Astrocyte of the cerebellum (primary cell): ENCODE data around the gene GREB1L.

Source experiments
- DNase-seq: peaks from one replicate; pipeline ENCODE4 v3.0.0-alpha.2; 2011; ENCODE audit warnings: low read depth
- H3K4me3 ChIP-seq: 2 replicates; pipeline ENCODE4 v1.5.1; 2011; ENCODE audit warnings: mild to moderate bottlenecking, low read depth, low read length, moderate library complexity
- in situ Hi-C: cut with HindIII; loops from 2 replicates; pipeline ENCODE4 v1.10.0; 2017; ENCODE audit warnings: low sequenced_read_pairs
- TF ChIP-seq, protein P1 (sequence below): IDR thresholded peaks from 2 replicates; pipeline ENCODE4 v1.5.1; 2012; ENCODE audit warnings: low read length, low read depth, moderate library complexity, mild to moderate bottlenecking; ENCODE audit errors: missing control alignments

Gene GREB1L

DNA sequence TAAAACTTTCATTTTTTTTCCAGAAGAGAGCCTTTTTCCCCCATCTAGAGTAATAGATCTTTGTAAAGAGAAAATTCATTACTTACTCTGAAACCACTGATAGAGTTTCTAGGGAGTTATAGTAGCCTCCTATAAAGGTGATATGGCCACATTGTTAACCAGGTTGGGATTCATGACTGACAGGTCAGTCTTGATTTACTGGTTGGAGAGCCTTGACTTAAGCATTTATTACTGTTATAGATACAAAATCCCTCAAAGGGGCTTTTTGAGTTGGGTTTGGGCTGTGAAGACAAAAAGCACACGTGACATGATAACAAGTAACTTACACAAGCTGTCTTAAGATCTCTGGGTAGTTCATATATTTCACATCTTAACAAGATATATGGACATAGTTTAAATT, 141.0 kb downstream of the GREB1L start:
- TF ChIP-seq, protein P1, sequence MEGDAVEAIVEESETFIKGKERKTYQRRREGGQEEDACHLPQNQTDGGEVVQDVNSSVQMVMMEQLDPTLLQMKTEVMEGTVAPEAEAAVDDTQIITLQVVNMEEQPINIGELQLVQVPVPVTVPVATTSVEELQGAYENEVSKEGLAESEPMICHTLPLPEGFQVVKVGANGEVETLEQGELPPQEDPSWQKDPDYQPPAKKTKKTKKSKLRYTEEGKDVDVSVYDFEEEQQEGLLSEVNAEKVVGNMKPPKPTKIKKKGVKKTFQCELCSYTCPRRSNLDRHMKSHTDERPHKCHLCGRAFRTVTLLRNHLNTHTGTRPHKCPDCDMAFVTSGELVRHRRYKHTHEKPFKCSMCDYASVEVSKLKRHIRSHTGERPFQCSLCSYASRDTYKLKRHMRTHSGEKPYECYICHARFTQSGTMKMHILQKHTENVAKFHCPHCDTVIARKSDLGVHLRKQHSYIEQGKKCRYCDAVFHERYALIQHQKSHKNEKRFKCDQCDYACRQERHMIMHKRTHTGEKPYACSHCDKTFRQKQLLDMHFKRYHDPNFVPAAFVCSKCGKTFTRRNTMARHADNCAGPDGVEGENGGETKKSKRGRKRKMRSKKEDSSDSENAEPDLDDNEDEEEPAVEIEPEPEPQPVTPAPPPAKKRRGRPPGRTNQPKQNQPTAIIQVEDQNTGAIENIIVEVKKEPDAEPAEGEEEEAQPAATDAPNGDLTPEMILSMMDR, result no peak
- H3K4me3 ChIP-seq, result no peak overlapping the region
- DNase-seq, result no peak
- in situ Hi-C loops, result no loop called here

DNA sequence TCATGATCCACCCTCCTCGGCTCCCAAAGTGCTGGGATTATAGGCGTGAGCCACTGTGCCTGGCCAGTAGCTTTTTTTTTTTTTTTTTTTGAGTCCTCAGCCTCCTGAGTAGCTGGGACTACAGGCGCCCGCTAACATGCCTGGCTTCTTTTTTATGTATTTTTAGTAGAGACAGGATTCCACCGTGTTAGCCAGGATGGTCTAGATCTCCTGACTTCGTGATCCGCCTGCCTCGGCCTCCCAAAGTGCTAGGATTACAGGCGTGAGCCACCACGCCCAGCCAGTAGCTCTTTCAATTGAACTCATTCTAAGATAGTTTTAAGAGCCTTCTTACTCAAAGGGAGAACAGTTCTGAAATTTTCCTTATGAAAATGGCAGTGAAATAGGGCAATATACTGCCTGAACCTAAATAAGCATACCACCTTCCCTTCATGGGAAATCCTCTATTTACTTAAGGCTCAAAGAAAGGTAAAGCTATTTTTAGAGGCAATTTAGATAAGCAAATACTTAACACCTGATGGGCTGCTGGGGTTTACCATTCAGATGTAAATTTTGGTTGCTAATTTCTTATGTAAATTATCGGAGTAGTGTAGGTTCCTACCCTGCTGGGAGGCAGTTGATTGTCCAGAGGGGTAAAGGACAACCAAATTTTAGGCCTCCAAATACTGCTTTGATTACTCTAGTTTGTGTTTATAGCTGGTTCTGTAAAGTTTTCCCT, 144.7 kb downstream of the GREB1L start:
- DNase-seq, result no peak
- TF ChIP-seq, protein P1, result no peak
- in situ Hi-C loops, result no loop called here
- no peak overlapping the region for H3K4me3 ChIP-seq

DNA sequence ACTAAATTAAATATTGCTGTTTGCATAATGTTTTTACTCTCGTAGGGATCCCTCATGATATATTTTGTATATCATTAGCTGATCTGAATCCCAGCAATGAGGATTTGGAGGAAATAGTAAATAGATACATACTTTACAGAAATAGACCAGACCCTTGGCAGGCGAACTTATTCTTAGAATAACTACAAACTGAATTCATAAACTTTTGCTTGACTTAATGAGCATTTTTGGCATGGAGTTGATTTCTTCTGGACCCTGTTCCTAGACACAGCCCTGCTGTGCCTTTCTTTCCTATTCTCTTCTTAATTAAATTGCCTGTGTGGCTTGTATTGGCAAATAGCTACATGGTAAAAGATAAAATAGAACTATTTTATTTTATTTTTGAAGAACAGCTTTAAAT, 145.9 kb downstream of the GREB1L start:
- no peak for DNase-seq
- TF ChIP-seq, protein P1, result no peak
- in situ Hi-C loops, result no loop called here
- H3K4me3 ChIP-seq, result no peak overlapping the region

GRCh38 chr18:21389283-21389682, 147.3 kb downstream of the GREB1L start:
- in situ Hi-C loops, result no loop called here
- no peak for DNase-seq
- no peak overlapping the region for H3K4me3 ChIP-seq
- TF ChIP-seq, protein P1, result no peak

DNA sequence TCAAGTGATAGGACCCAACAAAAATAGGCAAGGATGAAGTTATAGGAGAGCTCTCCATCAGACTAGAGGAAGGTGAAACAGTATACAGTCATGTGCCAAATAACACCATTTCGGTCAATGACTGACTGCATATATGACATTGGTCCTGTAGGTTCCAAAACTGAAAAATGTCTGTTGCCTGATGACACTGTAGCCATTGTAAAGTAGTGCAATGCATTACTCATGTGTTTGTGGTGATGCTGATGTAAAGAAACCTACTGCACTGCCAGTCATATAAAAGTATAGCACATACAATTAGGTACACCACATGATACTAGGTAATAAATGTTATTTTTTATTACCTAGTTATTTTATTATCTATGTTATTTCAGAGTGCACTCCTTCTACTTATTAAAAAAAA, 147.9 kb downstream of the GREB1L start:
- TF ChIP-seq, protein P1, result no peak
- no peak for DNase-seq
- no peak overlapping the region for H3K4me3 ChIP-seq
- in situ Hi-C loops, result no loop called here

- TF ChIP-seq, protein P1, result no peak
- DNase-seq, result no peak
- no peak overlapping the region for H3K4me3 ChIP-seq
- in situ Hi-C loops, result no loop called here
These were observed 149.1 kb downstream of the GREB1L start for GRCh38 chr18:21391074-21391673.
